ENCODE measurements around the gene PRCP.
"Not testable (repeated sequence)": the region's sequence is repeated elsewhere in the genome, so short reads cannot be mapped to it uniquely, and the experiment has no call there.

Gene PRCP

DNA sequence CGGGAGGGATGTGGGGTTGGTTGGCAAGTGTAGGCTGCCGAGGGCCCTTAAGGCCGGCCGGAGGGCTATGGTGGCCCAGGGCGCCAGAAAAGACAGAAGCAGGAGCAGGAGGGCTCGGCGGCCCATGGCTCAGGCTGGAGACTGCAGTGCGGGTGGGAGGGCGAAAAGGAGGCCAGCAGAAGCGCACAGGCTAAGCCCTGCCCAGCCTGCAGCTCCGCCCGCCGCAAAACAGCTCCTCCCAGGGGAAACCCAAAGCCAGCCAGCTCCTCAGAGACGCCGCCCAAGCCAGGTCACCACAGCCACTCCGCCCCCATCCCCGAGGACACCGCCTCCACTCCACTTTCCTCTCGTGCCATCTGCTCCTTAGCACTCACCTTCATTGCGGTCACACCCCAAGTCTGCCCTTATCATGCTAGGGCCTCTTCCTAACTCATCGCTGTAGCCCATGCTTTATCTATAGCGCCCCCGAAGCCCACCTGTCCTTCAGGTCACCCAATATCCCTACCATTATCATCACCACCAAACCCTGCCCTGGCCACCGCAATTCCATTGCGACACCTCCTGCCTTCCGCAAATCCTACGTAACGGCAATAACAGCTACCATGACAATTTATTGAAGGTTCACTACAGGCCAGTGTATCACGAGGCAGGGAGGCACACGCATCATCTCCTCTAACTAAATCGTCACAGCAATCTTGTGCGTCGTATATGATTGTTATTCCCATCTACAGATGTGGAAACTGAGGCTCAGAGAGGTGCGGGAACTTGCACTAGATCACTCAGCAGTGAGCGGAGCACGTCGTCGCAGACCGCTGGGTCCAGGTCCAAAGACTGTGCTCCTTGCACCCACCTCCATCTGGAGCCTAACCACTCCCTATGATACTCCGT is at the start of gene PRCP:
TSS of gene PRCP (minus strand) at position 154 of the 888 bp plus-strand sequence. CDS start at position 126, 28 bp downstream.
- DNase-seq = peak; percentile 86

DNA sequence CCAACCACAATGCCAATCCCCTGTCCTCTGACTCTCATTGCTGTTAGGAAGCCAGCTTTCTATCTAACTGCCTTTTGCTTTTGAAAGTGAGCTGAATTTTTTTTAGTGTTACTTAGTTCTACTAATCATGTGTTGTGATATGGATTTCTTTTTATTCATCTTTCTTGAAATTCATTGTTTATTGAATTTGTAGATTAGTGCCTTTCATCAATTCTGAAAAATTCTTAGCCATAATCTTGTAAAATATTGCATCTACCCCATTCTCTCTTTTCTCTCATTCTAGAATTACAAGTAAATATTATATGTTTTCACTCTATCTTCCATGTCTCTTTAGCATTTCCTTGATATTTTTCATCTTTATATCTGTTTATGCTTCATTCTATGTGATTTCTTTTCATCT is 49.1 kb upstream of the PRCP start:
- no peak for DNase-seq

DNA sequence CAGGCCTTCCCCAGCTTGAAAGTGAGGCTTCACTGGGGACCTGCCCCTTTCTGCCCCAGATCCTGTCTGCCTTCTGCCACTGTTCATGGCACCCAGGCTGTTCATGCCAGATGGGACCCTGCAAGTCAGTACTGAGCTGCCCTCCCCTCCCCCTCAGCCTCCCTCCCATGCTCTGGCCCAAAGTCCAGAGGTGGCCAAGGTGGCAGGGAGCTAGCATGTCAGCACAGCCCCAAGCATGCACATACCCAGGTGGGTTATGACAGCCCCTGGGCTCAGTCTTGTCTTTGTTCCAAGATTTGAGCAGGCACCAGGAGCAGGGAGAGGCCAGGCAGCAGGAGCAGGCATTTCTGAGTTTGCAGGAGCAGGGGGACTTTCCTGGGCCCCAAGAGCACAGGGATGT is 45.5 kb upstream of the PRCP start:
- no peak for DNase-seq

DNA sequence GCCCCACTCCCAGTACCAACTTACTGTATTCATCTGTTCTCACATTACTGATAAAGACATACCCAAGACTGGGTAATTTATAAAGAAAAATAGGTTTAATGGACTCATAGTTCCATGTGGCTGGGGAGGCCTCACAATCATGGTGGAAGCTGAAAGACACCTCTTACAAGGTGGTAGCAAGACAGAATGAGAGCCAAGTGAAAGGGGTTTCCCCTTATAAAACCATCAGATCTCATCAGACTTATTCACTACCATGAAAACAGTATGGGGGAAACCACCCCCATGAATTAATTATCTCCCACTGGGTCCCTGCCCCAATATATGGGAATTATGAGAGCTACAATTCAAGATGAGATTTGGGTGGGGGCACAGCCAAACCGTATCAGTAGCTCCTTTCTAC is 44.8 kb upstream of the PRCP start:
- DNase-seq = not testable (repeated sequence)

DNA sequence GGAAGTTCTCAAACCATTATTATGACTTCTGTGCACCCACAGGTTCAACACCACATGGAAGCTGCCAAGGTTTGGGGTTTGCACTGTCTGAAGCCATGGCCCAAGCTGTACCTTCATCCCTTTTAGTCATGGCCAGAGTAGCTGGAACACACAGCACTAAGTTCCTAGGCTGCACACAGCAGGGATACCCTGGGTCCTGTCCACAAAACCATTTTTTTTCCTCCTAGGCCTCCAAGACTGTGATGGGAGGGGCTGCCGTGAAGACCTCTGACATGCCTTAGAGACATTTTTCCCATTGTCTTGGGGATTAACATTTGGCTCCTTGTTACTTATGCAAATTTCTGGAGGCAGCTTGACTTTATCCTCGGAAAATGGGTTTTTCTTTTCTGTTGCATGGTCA is 44.0 kb upstream of the PRCP start:
- DNase-seq = no peak

DNA sequence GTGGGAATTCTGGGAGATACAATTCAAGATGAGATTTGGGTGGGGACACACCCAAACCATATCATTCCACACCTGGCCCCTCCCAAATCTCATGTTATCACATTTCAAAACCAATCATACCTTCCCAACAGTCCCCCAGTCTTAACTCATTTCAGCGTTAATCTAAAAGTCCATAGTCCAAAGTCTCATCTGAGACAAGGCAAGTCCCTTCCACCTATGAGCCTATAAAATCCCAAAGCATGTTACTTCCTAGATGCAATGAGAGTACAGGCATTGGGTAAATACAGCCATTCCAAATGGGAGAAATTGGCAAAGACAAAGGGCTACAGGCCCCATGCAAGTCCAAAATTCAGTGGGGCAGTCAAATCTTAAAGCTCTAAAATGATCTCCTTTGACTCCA is 43.2 kb upstream of the PRCP start:
- DNase-seq = not testable (repeated sequence)

DNA sequence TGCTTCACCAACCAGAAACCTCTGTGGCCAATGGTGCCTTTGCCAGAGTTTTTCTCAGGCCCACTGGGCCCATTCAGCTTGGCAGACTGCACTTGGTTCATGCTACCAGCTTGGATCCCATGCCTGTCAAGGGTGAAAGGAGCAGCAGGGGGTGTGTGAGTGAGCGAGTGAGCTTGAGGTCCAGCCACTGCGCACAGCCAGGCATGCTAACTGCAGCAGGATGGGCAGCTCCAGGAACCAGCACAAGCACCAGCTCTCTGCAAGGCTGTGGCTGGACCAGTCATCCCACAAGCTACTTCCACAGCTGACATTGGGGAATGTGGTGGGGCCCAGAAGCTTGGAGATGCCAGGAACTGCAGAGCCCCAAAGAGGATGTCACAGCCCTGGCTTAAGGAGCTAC is 42.1 kb upstream of the PRCP start:
- DNase-seq = no peak

DNA sequence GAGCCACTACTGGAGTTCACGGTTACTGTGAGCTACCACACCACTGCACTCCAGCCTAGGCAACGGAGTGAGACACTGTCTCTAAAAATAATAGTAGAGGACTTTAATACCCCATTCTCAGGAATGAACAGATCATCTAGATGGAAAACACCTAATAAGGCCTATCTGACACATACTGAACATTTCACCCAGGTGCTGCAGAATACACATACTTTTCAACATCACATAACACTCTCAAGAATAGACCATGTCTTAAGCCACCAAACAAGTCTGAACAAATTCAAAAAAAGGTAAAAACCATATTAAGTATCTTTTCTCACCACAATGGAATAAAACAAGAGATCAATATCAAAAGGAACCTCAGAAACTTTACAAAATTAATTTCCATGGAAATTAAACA is 39.2 kb upstream of the PRCP start:
- no peak for DNase-seq

DNA sequence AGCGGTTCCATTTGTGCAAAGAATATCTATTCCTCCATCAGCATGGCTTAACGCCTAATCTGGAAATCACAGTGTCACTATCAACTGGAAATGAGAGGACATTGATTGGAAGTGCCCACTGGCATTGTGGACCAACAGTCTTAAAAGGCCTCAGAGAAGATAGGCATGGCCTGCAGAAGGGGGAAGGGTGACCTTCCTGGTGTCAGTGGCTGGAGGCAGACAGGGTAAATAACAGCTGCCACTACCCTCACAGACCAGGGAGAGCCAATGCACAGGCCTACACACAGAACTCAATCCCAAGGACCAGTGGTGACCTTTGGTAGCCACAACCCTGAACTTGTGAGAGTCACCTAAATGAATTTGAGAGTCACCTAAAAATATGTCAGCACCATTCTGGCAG is 37.3 kb upstream of the PRCP start:
- no peak for DNase-seq

DNA sequence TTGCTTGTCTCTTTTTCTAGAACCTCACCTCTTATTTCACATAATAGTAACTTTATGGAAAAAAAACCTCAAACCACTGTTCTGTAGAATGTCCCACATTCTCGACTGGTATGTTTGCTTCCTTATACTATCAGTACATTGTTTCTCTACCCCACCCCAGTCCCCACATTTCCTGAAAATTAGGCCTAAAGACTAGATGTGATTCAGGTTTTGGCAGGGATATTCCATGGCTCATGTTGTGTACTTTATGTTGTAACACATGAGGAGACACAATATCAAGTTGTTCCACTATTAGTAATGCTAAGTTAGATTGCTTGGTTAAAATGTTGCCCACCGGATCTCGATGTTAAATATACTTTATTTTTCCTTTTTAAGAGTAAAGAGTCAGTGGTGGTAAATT is 36.0 kb upstream of the PRCP start:
- no peak for DNase-seq

DNA sequence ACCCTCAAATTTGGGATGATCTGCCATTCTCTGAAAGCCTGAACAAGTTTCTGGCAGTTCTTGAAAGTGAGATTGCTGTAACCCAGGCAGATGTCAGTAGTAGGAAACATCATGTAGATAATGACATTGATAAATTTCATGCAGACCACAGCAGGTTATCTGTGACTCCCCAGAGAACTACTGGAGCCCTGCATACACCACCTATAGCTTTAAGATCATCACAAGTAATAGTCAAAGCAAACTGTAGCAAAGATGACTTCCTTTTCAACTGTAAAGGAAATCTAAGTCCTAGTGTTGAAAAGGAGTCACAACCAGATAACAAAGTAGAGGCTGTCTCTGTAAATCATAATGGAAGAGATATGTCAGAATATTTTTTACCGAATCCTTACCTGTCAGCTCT is 32.3 kb upstream of the PRCP start:
- DNase-seq = no peak

DNA sequence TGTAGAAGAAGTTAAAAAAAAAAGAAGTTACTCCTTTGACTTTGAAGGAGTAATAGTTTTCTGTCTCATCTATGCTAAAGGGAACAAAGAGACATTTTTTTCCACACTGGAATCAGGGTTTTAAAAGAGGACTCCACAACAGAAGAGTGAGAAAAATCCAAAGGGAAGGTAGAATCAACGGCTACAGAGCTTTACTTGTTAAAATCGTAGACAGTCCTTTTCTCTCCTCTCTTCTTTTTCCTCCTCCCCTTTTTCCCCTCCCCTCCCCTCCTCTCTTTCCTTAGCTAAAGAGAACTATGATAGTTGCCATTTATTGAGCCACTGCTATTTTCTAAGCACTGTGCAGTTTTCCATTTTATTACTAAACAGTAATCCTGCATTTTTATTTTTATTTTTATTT is 30.5 kb upstream of the PRCP start:
- no peak for DNase-seq

DNA sequence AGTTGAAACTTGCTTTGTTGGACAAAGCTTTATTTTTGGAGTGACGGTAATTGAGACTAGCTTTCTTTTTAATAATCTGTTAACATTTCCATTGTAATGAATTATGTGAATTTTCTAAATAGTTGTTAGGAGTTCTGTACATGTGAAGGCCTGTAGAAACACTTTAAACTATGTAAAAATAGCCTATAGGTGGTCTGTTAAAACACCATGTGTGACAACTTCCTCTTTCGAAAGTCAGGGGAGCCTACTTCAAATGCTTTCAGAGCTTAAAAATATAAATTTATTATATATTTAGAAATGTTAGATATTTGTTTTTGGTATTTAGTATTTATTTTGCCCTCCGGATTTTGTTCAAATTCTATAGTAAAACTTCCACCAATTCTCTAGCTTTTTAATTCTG is 30.0 kb upstream of the PRCP start:
- no peak for DNase-seq

DNA sequence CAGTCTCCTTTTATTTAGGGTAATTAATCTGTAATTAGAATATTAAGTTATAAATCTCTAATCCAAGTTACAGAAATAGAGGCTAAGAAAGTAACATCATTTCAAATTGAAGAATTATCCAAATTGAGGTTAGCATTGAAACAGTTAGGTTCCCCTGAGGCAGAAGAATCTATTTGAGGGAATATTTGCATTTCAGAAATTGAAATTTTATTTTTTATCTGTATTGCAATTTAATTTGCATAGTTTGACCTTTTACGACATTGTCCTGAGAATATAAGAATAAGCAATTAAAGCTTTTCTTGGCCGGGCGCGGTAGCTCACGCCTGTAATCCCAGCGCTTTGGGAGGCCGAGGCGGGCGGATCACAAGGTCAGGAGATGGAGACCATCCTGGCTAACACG is 28.9 kb upstream of the PRCP start:
- DNase-seq = no peak

DNA sequence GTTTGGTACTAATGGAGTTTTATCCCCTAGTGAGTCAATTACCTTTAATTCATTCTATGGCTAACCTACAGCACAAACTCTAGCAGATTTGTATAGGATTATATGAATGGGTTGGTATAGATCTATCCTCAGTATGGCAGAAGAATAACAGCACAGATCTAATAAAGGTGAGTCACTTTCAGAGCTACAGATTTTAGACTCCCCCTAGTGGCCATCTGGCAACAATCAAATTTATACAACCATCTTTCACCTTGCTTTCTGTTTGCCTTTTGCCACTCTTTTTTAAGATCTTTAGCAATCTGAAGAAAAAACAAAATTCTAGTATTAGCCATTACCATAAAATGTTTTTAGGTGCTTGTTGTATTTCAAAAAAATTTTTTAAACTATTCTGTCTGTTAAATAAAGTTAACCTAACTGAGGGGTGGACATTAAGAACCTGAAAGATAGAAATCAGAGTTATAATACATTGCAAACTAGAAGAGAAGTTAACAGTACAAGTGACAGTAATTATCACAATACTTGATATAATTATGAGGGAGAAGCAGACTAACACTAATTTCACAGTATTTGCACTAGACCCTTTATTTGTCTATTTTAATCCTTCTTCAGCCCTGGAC is 27.1 kb upstream of the PRCP start:
- DNase-seq = peak; percentile 25

DNA sequence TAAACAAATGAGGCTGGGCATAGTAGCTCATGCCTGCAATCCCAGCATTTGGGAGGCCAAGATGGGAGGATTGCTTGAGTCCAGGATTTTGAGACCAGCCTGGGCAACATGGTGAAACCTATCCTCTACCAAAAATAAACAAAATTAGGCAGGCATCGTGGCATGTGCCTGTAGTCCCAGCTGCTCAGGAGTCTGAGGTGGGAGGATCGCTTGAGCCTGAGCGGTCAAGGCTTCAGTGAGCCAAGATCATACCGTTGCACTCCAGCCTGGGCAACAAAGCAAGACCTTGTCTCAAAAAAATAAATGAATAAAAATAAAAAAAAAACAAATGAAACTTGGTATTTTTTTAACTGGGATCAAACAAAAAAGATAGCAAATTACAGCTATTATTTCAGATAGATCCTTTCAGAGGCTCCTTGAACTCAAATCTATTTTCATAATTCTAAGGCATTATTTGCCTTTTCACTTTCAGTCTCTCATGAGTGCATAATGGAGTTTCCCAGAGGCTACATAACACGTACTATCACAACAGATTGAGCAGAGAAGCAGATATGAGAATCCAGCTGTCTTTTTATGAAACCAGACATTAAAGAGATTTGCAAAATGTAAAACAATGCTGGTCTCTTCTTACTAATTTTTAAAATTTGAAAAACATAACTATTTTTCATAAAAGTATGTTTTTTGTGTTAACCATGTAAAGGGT is 24.4 kb upstream of the PRCP start:
- no peak for DNase-seq

DNA sequence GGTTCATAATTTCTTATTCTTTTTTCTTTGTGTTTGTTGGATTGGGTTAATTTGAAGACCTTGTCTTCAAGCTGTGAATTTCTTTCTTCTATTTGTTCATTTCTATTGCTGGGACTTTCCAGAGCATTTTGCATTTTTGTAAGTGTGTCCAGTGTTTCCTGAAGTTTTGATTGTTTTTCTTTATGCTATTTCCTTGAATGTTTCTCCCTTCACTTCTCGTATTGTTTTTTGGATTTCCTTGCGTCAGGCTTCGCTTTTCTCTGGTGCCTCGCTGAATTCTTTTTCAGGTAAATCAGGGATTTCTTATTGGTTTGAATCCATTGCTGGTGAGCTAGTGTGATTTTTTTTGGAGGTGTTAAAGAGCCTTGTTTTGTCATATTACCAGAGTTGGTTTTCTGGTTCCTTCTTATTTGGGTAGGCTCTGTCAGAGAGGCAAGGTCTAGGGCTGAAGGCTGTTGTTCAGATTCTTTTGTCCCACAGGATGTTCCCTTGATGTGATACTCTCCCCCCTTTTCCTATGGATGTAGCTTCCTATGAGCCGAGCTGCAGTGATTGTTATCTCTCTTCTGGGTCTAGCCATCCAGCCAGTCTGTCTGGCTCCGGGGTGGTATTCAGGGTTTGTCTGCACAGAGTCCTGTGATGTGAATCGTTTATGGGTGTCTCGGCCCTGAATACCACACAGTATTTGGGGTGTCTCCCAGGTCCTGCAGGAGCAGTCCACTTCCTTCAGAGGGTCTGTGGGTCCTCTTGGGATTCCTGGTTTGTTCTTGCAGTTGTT is 22.4 kb upstream of the PRCP start:
- DNase-seq = not testable (repeated sequence)

DNA sequence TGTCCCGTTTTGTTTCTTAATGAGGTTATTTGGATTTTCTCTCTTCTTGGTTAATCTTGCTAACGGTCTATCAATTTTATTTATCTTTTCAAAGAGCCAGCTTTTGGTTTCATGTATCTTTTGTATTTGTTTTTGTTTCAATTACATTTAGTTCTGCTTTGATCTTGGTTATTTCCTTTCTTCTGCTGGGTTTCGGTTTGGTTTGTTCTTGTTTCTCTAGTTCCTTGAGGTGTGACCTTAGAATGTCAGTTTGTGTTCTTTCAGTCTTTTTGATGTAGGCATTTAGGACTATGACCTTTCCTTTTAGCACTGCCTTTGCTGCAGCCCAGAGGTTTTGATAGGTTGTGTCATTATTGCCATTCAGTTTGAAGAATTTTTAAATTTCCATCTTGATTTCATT is 20.0 kb upstream of the PRCP start:
- DNase-seq = not testable (repeated sequence)

DNA sequence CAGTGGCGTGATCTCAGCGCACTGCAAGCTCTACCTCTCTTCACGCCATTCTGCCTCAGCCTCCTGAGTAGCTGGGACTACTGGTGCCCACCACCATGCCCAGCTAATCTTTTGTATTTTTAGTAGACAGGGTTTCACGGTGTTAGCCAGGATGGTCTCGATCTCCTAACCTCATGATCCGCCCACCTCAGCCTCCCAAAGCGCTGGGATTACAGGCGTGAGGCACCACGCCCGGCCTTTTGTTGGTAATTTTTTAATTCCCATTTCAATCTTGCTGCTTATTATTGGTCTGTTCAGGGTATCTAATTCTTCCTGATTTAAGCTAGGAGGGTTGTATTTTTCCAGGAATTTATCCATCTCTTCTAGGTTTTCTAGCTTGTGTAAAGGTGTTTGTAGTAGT is 19.6 kb upstream of the PRCP start:
- not testable (repeated sequence) for DNase-seq

DNA sequence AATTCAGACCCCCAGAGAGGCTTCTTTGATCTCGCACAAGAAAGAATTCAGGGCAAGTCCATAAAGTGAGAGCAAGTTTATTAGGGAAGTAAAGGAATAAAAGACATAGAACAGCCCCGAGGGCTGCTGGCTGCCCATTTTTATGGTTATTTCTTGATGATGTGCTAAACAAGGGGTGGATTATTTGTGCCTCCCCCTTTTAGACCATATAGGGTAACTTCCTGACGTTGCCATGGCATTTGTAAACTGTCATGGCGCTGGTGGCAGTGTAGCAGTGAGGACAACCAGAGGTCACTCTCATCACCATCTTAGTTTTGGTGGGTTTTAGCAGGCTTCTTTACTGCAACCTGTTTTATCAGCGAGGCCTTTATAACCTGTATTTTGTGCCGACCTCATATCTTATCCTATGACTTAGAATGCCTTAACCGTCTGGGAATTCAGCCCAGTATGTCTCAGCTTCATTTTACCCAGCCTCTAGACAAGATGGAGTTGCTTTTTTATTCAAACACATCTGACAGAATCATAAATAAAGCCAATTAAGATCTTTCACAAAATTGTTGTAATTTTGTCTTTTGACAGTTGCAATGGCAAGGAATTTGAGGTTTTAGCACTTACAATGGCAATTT is 8.9 kb upstream of the PRCP start:
- DNase-seq = no peak

DNA sequence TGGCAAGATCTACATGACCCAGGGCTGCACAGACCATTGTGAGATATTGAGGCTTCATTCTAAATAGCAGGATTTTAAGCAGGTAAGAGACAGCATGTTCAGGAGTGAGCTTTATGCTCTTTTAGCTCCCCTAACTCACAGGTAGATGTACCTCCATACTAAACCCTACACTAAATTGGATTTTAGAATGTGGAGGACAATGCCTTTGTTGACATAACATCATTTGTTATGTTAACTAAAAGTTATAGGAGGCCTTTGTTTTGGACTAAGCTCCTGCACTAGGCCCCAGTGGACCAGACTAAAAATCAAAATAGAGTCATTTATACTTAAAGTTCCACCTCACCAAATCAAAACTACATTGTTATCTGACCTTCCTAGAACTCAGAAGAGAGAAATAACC is 8.1 kb upstream of the PRCP start:
- no peak for DNase-seq

DNA sequence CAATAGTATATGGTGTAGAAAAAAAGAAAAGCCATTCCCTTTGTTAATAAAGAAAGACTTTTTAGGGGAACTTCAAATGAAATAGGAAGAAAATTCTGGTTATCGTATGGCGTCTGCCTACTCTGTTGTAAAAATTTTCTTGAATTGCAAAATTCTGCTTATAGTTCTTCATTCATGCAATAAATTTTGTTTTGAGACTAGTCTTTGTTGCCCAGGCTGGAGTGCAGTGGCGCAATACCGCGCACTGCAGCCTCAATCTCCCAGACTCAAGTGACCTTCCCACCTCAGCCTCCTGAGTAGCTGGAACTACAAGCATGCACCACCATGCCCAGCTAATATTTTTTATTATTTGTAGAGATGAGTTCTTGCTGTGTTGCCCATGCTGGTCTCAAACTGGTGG is 7.1 kb upstream of the PRCP start:
- DNase-seq = no peak

DNA sequence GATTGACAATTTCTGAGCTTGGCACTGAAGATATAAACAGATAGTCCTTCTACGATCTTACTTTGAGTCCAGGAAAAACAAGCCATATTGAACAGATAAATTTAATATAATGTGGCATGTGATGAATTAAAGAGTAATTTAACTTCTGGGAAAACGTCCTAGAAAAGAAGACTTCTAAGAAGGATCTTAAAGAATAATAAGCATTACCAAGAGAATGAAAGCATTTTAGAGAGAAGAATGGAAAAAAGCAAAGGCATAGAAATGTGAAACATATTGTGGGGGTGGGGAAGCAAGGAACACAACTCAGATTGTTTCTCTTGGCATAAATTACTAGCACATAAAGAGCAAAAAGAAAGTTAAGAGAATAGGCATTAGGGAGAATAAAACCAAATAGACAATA is 6.7 kb upstream of the PRCP start:
- no peak for DNase-seq

Measured in DMS153 (cell line).